H1 (cell line): Measurements from ENCODE around the gene WFDC1. TPM values are rescaled to one million over a fixed set of nuclear protein-coding genes. Genes with fewer than 3 reads are reported as not detected.

Experiments used
- CTCF ChIA-PET: fragments of 300-600 bp; sonication (Branson Sonifier 250); formaldehyde crosslinking; loops from one replicate; lab custom pipeline; 2021; ENCODE audit not compliant: partially characterized antibody; lab: Charles Lee
- POLR2A ChIA-PET: fragments of 300-600 bp; sonication (Branson Sonifier 250); formaldehyde crosslinking; loops from one replicate; lab custom pipeline; 2021; ENCODE audit warnings: inconsistent platforms; ENCODE audit not compliant: partially characterized antibody; lab: Charles Lee
- DNase-seq, 2 experiments: peaks; one replicate each; pipeline versions ENCODE4 v3.0.0 to v3.0.0-alpha.2; 2010 to 2022; ENCODE audit warnings: low spot score in 2 of 2, low read depth in 1 of 2, mixed read lengths in 1 of 2
- FAIRE-seq: peaks from 2 replicates; lab custom pipeline; 2011; peaks lifted over from hg19 to GRCh38; lab: Jason Lieb, UNC
- H2AFZ ChIP-seq: 2 replicates; pipeline ENCODE4 v1.8.1; 2012; ENCODE audit warnings: low read length, inconsistent platforms
- H2AK5ac ChIP-seq: 2 replicates; pipeline ENCODE4 v1.6.1; 2013; ENCODE audit warnings: low read depth, low read length
- H2BK120ac ChIP-seq: replicated peaks from 2 replicates; pipeline ENCODE3; 2013; ENCODE audit warnings: low read depth, low read length, inconsistent platforms
- H2BK12ac ChIP-seq: 2 replicates; pipeline ENCODE4 v1.6.1; 2013; ENCODE audit warnings: low read depth, low read length
- H2BK15ac ChIP-seq: 2 replicates; pipeline ENCODE4 v1.6.1; 2013; ENCODE audit warnings: low read length
- H2BK20ac ChIP-seq: 2 replicates; pipeline ENCODE4 v1.6.1; 2013; ENCODE audit warnings: low read length
- H2BK5ac ChIP-seq: 2 replicates; pipeline ENCODE4 v1.6.1; 2013; ENCODE audit warnings: low read depth, low read length
- H3K14ac ChIP-seq: 2 replicates; pipeline ENCODE4 v1.6.1; 2013; ENCODE audit warnings: inconsistent platforms; ENCODE audit not compliant: insufficient read length
- H3K18ac ChIP-seq: 2 replicates; pipeline ENCODE4 v1.6.1; 2013; ENCODE audit warnings: low read length; ENCODE audit errors: extremely low read depth
- H3K23ac ChIP-seq: 2 replicates; pipeline ENCODE4 v1.6.1; 2013; ENCODE audit warnings: inconsistent platforms; ENCODE audit not compliant: insufficient read length
- H3K23me2 ChIP-seq: 2 replicates; pipeline ENCODE4 v1.6.1; 2013; ENCODE audit warnings: low read depth, low read length
- H3K27ac ChIP-seq: 2 replicates; pipeline ENCODE4 v1.6.1; 2011; ENCODE audit warnings: low read depth, low read length, inconsistent platforms
- H3K27me3 ChIP-seq, 4 experiments: replicated peaks in 1 of 4; 1 replicate in 1 of 4; 2 replicates in 3 of 4; pipeline versions ENCODE4 v1.6.1 to v1.8.1; 2011 to 2013; ENCODE audit warnings: low read length in 3 of 4, mild to moderate bottlenecking in 3 of 4, inconsistent platforms in 2 of 4, mixed read lengths in 2 of 4, moderate library complexity in 1 of 4; ENCODE audit not compliant: control insufficient read depth in 3 of 4, insufficient read depth in 3 of 4; ENCODE audit errors: extremely low read depth in 1 of 4
- H3K36me3 ChIP-seq, 4 experiments: 2 replicates each; pipeline versions ENCODE4 v1.6.1 to v1.8.1; 2011 to 2013; ENCODE audit warnings: mild to moderate bottlenecking in 4 of 4, low read length in 3 of 4, moderate library complexity in 2 of 4, control low read depth in 1 of 4, inconsistent platforms in 1 of 4; ENCODE audit not compliant: insufficient read depth in 4 of 4, control insufficient read depth in 2 of 4
- H3K4ac ChIP-seq: replicated peaks from 2 replicates; pipeline ENCODE3; 2013; ENCODE audit warnings: low read length, low read depth, mixed read lengths, inconsistent platforms; ENCODE audit not compliant: insufficient read length
- H3K4me1 ChIP-seq, 4 experiments: replicated peaks in 1 of 4; 1 replicate in 1 of 4; 2 replicates in 3 of 4; pipeline versions ENCODE4 v1.6.1 to v1.8.1; 2011 to 2013; ENCODE audit warnings: low read length in 3 of 4, inconsistent platforms in 2 of 4, mixed read lengths in 1 of 4; ENCODE audit not compliant: insufficient read depth in 4 of 4, control insufficient read depth in 3 of 4
- H3K4me2 ChIP-seq, 2 experiments: 2 replicates each; pipeline versions ENCODE4 v1.6.1 to v1.8.1; 2011 to 2013; ENCODE audit warnings: low read depth in 2 of 2, low read length in 2 of 2, control low read depth in 1 of 2, inconsistent platforms in 1 of 2, mild to moderate bottlenecking in 1 of 2; ENCODE audit not compliant: insufficient read depth in 1 of 2
- H3K4me3 ChIP-seq, 4 experiments: fragments of 200-600, 300-600 bp in 1 of 4; sonication (generic), shearing (Covaris generic), sonication (Bioruptor Twin) in 1 of 4; 2 replicates each; pipeline versions ENCODE4 v1.5.1 to v1.8.1; 2011 to 2016; ENCODE audit warnings: low read length in 4 of 4, low read depth in 3 of 4, control low read depth in 2 of 4, inconsistent platforms in 2 of 4, mild to moderate bottlenecking in 2 of 4, mixed read lengths in 1 of 4, moderate library complexity in 1 of 4; ENCODE audit not compliant: insufficient read depth in 2 of 4; ENCODE audit errors: extremely low read depth in 1 of 4
- H3K56ac ChIP-seq: replicated peaks from 2 replicates; pipeline ENCODE3; 2013; ENCODE audit warnings: low read depth, mild to moderate bottlenecking, mixed read lengths, low read length, inconsistent platforms; ENCODE audit not compliant: insufficient read length
- H3K79me1 ChIP-seq: 2 replicates; pipeline ENCODE4 v1.6.1; 2013; ENCODE audit warnings: low read depth, low read length, control low read depth
- H3K79me2 ChIP-seq, 2 experiments: 2 replicates each; pipeline versions ENCODE4 v1.6.1 to v1.8.1; 2012 to 2013; ENCODE audit warnings: low read length in 2 of 2, mild to moderate bottlenecking in 2 of 2, inconsistent platforms in 1 of 2; ENCODE audit not compliant: insufficient read depth in 2 of 2, control insufficient read depth in 1 of 2
- H3K9ac ChIP-seq, 4 experiments: replicated peaks in 1 of 4; 1 replicate in 1 of 4; 2 replicates in 3 of 4; pipeline versions ENCODE4 v1.6.1 to v1.8.1; 2011 to 2013; ENCODE audit warnings: low read depth in 3 of 4, low read length in 3 of 4, control low read depth in 2 of 4, mild to moderate bottlenecking in 2 of 4, moderate library complexity in 2 of 4, inconsistent platforms in 1 of 4; ENCODE audit errors: extremely low read depth in 1 of 4
- H3K9me3 ChIP-seq, 2 experiments: 2 replicates each; pipeline versions ENCODE4 v1.6.1 to v1.8.1; 2012 to 2013; ENCODE audit warnings: mild to moderate bottlenecking in 2 of 2, moderate library complexity in 2 of 2, control low read depth in 1 of 2, inconsistent platforms in 1 of 2, low read depth in 1 of 2, low read length in 1 of 2, mixed read lengths in 1 of 2; ENCODE audit not compliant: insufficient read depth in 2 of 2
- H4K20me1 ChIP-seq, 2 experiments: replicated peaks in 1 of 2; 2 replicates each; pipeline versions ENCODE3 to v1.8.1; 2011 to 2013; ENCODE audit warnings: inconsistent platforms in 2 of 2, low read length in 2 of 2, mild to moderate bottlenecking in 1 of 2; ENCODE audit not compliant: insufficient read depth in 2 of 2, control insufficient read depth in 1 of 2
- H4K5ac ChIP-seq: 2 replicates; pipeline ENCODE4 v1.6.1; 2013; ENCODE audit warnings: low read length, low read depth, mixed read lengths, inconsistent platforms; ENCODE audit not compliant: insufficient read length
- H4K8ac ChIP-seq: 2 replicates; pipeline ENCODE4 v1.8.0; 2013; ENCODE audit warnings: mild to moderate bottlenecking, moderate library complexity, low read length, inconsistent platforms; ENCODE audit not compliant: insufficient read depth; ENCODE audit errors: extremely low read depth
- H4K91ac ChIP-seq: replicated peaks from 2 replicates; pipeline ENCODE3; 2013; ENCODE audit warnings: low read length, mixed read lengths, inconsistent platforms; ENCODE audit not compliant: insufficient read length
- CBX5 ChIP-seq: fragments of 300-800, 300-1000 bp; sonication (generic); IDR thresholded peaks from 2 replicates; pipeline ENCODE4 v1.7.1; 2016; ENCODE audit warnings: antibody characterized with exemption, low read length, low read depth
- CEBPB ChIP-seq: IDR thresholded peaks from 2 replicates; pipeline ENCODE4 v1.6.1; 2012; ENCODE audit warnings: low read depth, low read length
- CHD2 ChIP-seq: IDR thresholded peaks from 2 replicates; pipeline ENCODE4 v1.6.1; 2012; ENCODE audit warnings: low read length, improper control_type of control experiment
- NRF1 ChIP-seq: IDR thresholded peaks from 2 replicates; pipeline ENCODE4 v1.6.1; 2011; ENCODE audit warnings: mild to moderate bottlenecking, low read depth, low read length, improper control_type of control experiment
- PHF8 ChIP-seq: fragments of 200-600 bp; sonication (generic); conservative IDR thresholded peaks from 2 replicates; pipeline ENCODE4 v1.7.1; 2012; ENCODE audit warnings: low read depth, mild to moderate bottlenecking, inconsistent platforms, low read length, moderate library complexity
- POU5F1 ChIP-seq: IDR thresholded peaks from 2 replicates; pipeline ENCODE4 v1.6.1; 2011; ENCODE audit warnings: low read depth, mild to moderate bottlenecking, low read length, moderate library complexity
- RBBP5 ChIP-seq: IDR thresholded peaks from 2 replicates; pipeline ENCODE4 v1.7.1; 2012; ENCODE audit warnings: low read depth, mild to moderate bottlenecking, inconsistent platforms, low read length, moderate library complexity, borderline replicate concordance
- SIRT6 ChIP-seq: IDR thresholded peaks from one replicate; pipeline ENCODE4 v1.7.1; 2012; ENCODE audit warnings: low read length, inconsistent platforms
- SIX5 ChIP-seq: IDR thresholded peaks from 2 replicates; pipeline ENCODE4 v1.6.1; 2011; ENCODE audit warnings: mild to moderate bottlenecking, low read depth, low read length
- WGBS, 2 experiments: shearing (Covaris generic) in 1 of 2; methylation state at CpG; one replicate each; pipeline versions ENCODE4 v1.1.6 to v1.1.7; 2013 to 2015; ENCODE audit warnings: low lambda C conversion rate in 2 of 2, mixed read lengths in 2 of 2, inconsistent platforms in 1 of 2, low coverage in 1 of 2, missing lambda C conversion rate in 1 of 2; ENCODE audit not compliant: insufficient replicate concordance in 2 of 2, insufficient coverage in 1 of 2, insufficient read length in 1 of 2; ENCODE audit errors: extremely low coverage in 1 of 2, missing lambda C conversion rate in 1 of 2; 5-methylcytosine and 5-hydroxymethylcytosine counted together
- polyA plus RNA-seq, 7 experiments: library from polyadenylated mRNA; depleted of rRNA in 3 of 7; stranded (reverse) in 5 of 7; unstranded in 2 of 7; fragments of >200 nt in 5 of 7; fragments of 200-250 nt in 2 of 7; gene quantifications; 1 replicate in 5 of 7; 2 replicates in 1 of 7; 4 replicates in 1 of 7; pipeline versions ENCODE4 v1.2.1 to v1.2.3, GENCODE V29; 2011 to 2013; ENCODE audit warnings: missing spikeins in 2 of 7, mixed read lengths in 2 of 7
- total RNA-seq: library from RNA; stranded (reverse); fragmentation: NEBNext Ultra II Directional; extraction: Animal tissue kit (Norgen Biotek cat#: 25700); gene quantifications from 2 replicates; pipeline ENCODE4 v1.2.1, GENCODE V29; 2021
- TF ChIP-seq, protein P1 (sequence below): IDR thresholded peaks from 2 replicates; pipeline ENCODE4 v1.6.1; 2011; ENCODE audit warnings: low read depth, mild to moderate bottlenecking, low read length; ENCODE audit not compliant: insufficient read depth

Gene WFDC1
- total and polyA plus RNA-seq, 2 of the 8 experiments (the other 6 are each of a cell fraction or from before 2014, with no cell fraction given), result 0.70 to 1.1 TPM

DNA sequence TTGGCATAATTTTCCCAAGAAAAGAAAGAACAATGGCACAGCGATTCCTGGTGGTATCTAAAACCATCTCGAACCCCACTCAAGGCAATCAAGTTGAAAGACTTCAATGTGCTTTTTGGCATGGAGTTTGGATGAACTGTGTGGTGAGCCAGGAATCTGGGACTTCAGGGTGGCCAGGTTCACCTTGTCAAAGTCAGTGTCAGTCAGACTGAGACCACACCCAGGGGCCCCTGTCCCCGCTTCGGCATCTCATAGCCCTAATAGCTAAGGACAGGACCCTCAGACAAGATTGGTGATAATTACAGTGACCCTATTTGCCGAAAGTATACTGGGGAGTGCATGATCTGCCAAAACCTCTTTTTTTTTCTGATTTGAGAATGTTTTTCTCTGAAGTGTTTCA is 25.8 kb downstream of the WFDC1 start:
- H4K5ac ChIP-seq, result no peak overlapping the region
- H3K9me3 ChIP-seq, result peaks cover 0 to 8% of the 10 kb centered on the region in 2 experiments; a peak in 2 of 4 replicates
- H3K14ac ChIP-seq, result no peak overlapping the region
- no peak overlapping the region for H3K27ac ChIP-seq
- no peak overlapping the region for H3K56ac ChIP-seq
- H3K4me2 ChIP-seq, result no peak overlapping the region
- no peak overlapping the region for H2AFZ ChIP-seq
- no peak overlapping the region for H4K91ac ChIP-seq
- no peak overlapping the region for H3K9ac ChIP-seq
- 81% methylated on average over 5 of the region's 5 CpGs; no CpG with 5 or more reads in 1 of the 2 experiments for WGBS, 2 experiments
- no peaks in the 10 kb centered on the region for H3K79me2 ChIP-seq
- H2BK20ac ChIP-seq, result no peak overlapping the region
- H3K36me3 ChIP-seq, result no peaks in the 10 kb centered on the region
- DNase-seq (no peak), FAIRE-seq (no peak)
- no peak overlapping the region for H3K23ac ChIP-seq
- H4K8ac ChIP-seq, result no peak overlapping the region
- H2BK12ac ChIP-seq, result no peak overlapping the region
- H2BK15ac ChIP-seq, result no peak overlapping the region
- H2BK5ac ChIP-seq, result no peak overlapping the region
- ChIA-PET CTCF (interaction anchor here (1.5 to 1.7 kb wide), 2 partner anchors 43 to 186 kb away, joined by 4 to 5 read pairs; no protein-coding TSS in a partner anchor), POLR2A (no interaction called here)
- no peak overlapping the region for H2AK5ac ChIP-seq
- no peaks in the 10 kb centered on the region; a peak in 1 of 7 replicates for H3K4me1 ChIP-seq
- peaks cover 12% of the 10 kb centered on the region; the same call in 1 of the 2 replicates for H3K23me2 ChIP-seq
- no peaks in the 10 kb centered on the region for H3K79me1 ChIP-seq
- H3K4ac ChIP-seq, result no peak overlapping the region
- no peak overlapping the region for H3K4me3 ChIP-seq
- H2BK120ac ChIP-seq, result no peak overlapping the region
- no peaks in the 10 kb centered on the region for H4K20me1 ChIP-seq
- no peaks in the 10 kb centered on the region for H3K27me3 ChIP-seq
- H3K18ac ChIP-seq, result no peak overlapping the region
- TF ChIP-seq POU5F1, result no peak
- TF ChIP-seq RBBP5, result no peak
- TF ChIP-seq CEBPB, result no peak
- no peak for TF ChIP-seq NRF1
- no peak for TF ChIP-seq CHD2
- TF ChIP-seq SIRT6, result no peak
- TF ChIP-seq CBX5, result no peak
- no peak for TF ChIP-seq PHF8
- TF ChIP-seq, protein P1, sequence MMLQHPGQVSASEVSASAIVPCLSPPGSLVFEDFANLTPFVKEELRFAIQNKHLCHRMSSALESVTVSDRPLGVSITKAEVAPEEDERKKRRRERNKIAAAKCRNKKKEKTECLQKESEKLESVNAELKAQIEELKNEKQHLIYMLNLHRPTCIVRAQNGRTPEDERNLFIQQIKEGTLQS, result no peak
- no peak for TF ChIP-seq SIX5
